Measurements from ENCODE around the gene ELF5. TPM values are rescaled to one million over a fixed set of nuclear protein-coding genes. Genes with fewer than 3 reads are reported as not detected.

Gene ELF5
- total RNA-seq, 1 donor from 2014 or later: 2.2 TPM

DNA sequence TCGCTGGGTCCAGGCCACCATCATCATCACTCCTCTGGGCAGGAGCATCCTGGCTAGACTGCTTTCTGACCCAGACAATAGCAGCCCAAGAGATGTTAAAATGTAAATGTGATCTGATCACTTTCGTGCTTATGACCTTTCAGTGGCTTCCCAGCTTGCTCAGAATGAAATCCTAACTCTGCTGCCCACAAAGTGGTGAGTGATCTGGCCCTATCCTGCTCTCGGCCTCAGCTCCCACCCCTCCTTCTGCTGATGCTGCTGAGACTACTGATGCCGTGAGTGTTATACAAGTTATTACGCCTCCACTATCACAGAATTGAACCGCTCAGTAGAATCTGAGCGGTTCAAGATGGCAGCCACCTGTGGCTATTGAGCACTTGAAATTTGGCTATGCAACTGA, 26.2 kb downstream of the ELF5 start:
- H3K27me3 Mint-ChIP-seq (ENCODE audit: low read depth): no peaks in the 10 kb centered on the region
- no peak for TF ChIP-seq CTCF (IDR thresholded peaks at IDR 0.05; ENCODE audit: unreplicated experiment)
- H3K36me3 Mint-ChIP-seq: no peaks in the 10 kb centered on the region
- no peak overlapping the region for H3K4me3 Mint-ChIP-seq
- no peak overlapping the region for H3K27ac Mint-ChIP-seq
- no peaks in the 10 kb centered on the region for H3K4me1 Mint-ChIP-seq
- no peaks in the 10 kb centered on the region for H3K9me3 Mint-ChIP-seq
- DNase-seq (ENCODE audit: low spot score in 2 of 2, unreplicated experiment in 2 of 2): no peak

GRCh38 chr11:34483106-34483874, 30.3 kb downstream of the ELF5 start:
- H3K4me1 Mint-ChIP-seq: peaks cover 10% of the 10 kb centered on the region
- no peaks in the 10 kb centered on the region for H3K9me3 Mint-ChIP-seq
- H3K4me3 Mint-ChIP-seq: no peak overlapping the region
- no peak overlapping the region for H3K27ac Mint-ChIP-seq
- H3K36me3 Mint-ChIP-seq: no peaks in the 10 kb centered on the region
- DNase-seq (ENCODE audit: low spot score in 2 of 2, unreplicated experiment in 2 of 2): no peak
- no peak for TF ChIP-seq CTCF (IDR thresholded peaks at IDR 0.05; ENCODE audit: unreplicated experiment)
- H3K27me3 Mint-ChIP-seq (ENCODE audit: low read depth): no peaks in the 10 kb centered on the region

GRCh38 chr11:34481307-34481706, 32.3 kb downstream of the ELF5 start:
- Mint-ChIP-seq H3K27ac (no peak overlapping the region), H3K27me3 (ENCODE audit: low read depth) (peaks cover 2% of the 10 kb centered on the region), H3K4me1 (peaks cover 10% of the 10 kb centered on the region), H3K36me3 (no peaks in the 10 kb centered on the region), H3K9me3 (no peaks in the 10 kb centered on the region), H3K4me3 (no peak overlapping the region)
- TF ChIP-seq CTCF (IDR thresholded peaks at IDR 0.05; ENCODE audit: unreplicated experiment): no peak
- DNase-seq (ENCODE audit: low spot score in 2 of 2, unreplicated experiment in 2 of 2): no peak

- Mint-ChIP-seq H3K4me1 (peaks cover 10% of the 10 kb centered on the region), H3K9me3 (no peaks in the 10 kb centered on the region), H3K4me3 (no peak overlapping the region), H3K36me3 (no peaks in the 10 kb centered on the region), H3K27ac (peak overlapping the region; percentile 25), H3K27me3 (ENCODE audit: low read depth) (peaks cover 2% of the 10 kb centered on the region)
- no peak for TF ChIP-seq CTCF (IDR thresholded peaks at IDR 0.05; ENCODE audit: unreplicated experiment)
- no peak for DNase-seq (ENCODE audit: low spot score in 2 of 2, unreplicated experiment in 2 of 2)
Measured at GRCh38 chr11:34480314-34480713, 33.3 kb downstream of the ELF5 start.

DNA sequence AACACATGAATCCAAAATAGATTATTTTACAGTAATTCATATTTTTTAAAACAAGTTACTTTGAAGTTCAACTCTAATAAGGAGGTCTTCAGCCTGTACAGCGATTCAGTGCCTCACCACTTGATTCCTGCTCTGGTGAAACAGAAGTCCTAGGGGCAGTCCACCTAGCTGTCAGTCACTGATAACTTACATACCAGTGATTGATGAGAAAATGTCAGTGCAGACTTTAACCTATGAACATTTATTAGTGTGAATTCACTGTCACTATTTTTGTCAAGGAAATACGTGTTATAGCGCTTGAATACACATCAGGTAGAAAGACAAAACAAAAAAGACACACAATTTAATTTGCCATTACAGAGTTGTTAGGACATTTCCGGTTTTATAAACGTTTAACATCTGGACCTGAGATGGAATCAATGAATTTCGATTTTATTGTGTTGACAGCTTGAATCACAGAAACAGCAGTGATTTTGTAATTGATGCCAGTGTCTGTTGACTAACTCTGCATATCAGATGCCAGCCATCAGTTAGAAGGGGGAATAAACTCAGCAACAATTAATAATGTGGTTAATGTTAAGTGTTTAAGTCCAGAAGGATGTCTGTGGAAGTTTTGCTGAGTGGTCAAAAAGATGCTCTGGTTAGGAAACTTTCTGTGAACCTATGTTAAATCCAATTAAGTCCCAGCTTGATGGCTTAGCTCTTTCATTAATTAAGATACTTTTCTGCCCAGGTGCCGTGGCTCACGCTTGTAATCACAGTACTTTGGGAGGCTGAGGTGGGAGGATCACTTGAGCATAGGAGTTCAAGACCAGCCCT, 34.5 kb downstream of the ELF5 start:
- Mint-ChIP-seq H3K4me3 (no peak overlapping the region), H3K36me3 (peaks cover under 1% of the 10 kb centered on the region), H3K4me1 (peaks cover 16% of the 10 kb centered on the region), H3K27me3 (ENCODE audit: low read depth) (peaks cover 2% of the 10 kb centered on the region), H3K9me3 (no peaks in the 10 kb centered on the region), H3K27ac (no peak overlapping the region)
- DNase-seq (ENCODE audit: low spot score in 2 of 2, unreplicated experiment in 2 of 2): no peak
- no peak for TF ChIP-seq CTCF (IDR thresholded peaks at IDR 0.05; ENCODE audit: unreplicated experiment)

All from mesothelial cell of epicardium (in vitro differentiated cells).